HEK293 (cell line): Measurements from ENCODE around the gene MEGF6.

Experiments
- MEIS1 ChIP-seq: sonication (generic); formaldehyde crosslinking; IDR thresholded peaks from 2 replicates; pipeline ENCODE4 v1.8.1; 2022; ENCODE audit warnings: missing genetic modification reagents, mild to moderate bottlenecking, borderline replicate concordance
- ZBTB17 ChIP-seq: fragments of 450-650 bp; formaldehyde crosslinking; IDR thresholded peaks from 2 replicates; pipeline ENCODE4 v1.5.1; 2016; ENCODE audit warnings: missing biosample characterization, missing genetic modification characterization
- ZBTB20 ChIP-seq: fragments of 450-650 bp; formaldehyde crosslinking; IDR thresholded peaks from 2 replicates; pipeline ENCODE4 v1.5.1; 2016; ENCODE audit warnings: missing biosample characterization, missing genetic modification characterization
- ZNF157 ChIP-seq: fragments of 450-650 bp; formaldehyde crosslinking; IDR thresholded peaks from 2 replicates; pipeline ENCODE4 v1.5.1; 2016; ENCODE audit warnings: missing biosample characterization, missing genetic modification characterization
- ZNF274 ChIP-seq, 2 experiments: fragments of 200-500 bp in 1 of 2; fragments of 450-650 bp in 1 of 2; sonication (Bioruptor generic) in 1 of 2; formaldehyde crosslinking in 1 of 2; IDR thresholded peaks; 2 replicates each; pipeline versions ENCODE4 v1.5.1 to v1.6.1; 2014 to 2016; ENCODE audit warnings: borderline replicate concordance in 1 of 2, inconsistent platforms in 1 of 2, low read length in 1 of 2, missing biosample characterization in 1 of 2, missing genetic modification characterization in 1 of 2
- TF ChIP-seq, protein P1 (sequence below): fragments of 450-650 bp; formaldehyde crosslinking; IDR thresholded peaks from 2 replicates; pipeline ENCODE4 v1.5.1; 2016; ENCODE audit warnings: missing biosample characterization, missing genetic modification characterization

DNA sequence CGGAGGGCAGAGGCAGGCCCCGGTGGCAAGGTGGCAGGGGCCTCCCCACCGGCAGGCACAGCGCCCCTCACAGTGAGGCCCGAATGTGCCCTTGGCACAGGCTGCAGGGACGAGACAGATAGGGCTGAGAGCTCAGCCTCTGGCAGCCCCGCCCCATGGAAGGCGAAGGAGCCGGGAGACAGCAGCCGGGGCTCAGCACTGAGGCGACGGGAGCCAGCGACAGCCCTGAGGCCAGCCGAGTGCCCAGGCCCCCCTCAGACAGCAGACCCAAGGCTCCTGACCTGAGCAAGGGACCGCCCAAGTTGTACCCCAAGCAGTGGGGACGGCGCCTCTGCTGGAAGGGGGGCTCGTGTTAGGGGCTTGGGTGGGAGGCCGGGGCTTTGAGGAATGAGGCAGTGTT is 113.8 kb downstream of the MEGF6 start:
- no peak for TF ChIP-seq MEIS1 (CRISPR knock-in tag)
- TF ChIP-seq ZBTB20 (tag by site-specific recombination), result no peak
- TF ChIP-seq ZNF157, result no peak
- TF ChIP-seq, protein P1, sequence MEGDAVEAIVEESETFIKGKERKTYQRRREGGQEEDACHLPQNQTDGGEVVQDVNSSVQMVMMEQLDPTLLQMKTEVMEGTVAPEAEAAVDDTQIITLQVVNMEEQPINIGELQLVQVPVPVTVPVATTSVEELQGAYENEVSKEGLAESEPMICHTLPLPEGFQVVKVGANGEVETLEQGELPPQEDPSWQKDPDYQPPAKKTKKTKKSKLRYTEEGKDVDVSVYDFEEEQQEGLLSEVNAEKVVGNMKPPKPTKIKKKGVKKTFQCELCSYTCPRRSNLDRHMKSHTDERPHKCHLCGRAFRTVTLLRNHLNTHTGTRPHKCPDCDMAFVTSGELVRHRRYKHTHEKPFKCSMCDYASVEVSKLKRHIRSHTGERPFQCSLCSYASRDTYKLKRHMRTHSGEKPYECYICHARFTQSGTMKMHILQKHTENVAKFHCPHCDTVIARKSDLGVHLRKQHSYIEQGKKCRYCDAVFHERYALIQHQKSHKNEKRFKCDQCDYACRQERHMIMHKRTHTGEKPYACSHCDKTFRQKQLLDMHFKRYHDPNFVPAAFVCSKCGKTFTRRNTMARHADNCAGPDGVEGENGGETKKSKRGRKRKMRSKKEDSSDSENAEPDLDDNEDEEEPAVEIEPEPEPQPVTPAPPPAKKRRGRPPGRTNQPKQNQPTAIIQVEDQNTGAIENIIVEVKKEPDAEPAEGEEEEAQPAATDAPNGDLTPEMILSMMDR (tag by site-specific recombination), result no peak
- no peak for TF ChIP-seq ZNF274 (IDR thresholded peaks at IDR 0.05; ENCODE audit: low read length)
- TF ChIP-seq ZNF274 (tag by site-specific recombination; IDR thresholded peaks at IDR 0.05; ENCODE audit: borderline replicate concordance), result no peak
- TF ChIP-seq ZBTB17 (tag by site-specific recombination), result no peak
